IPS-NIHi11 (cell line): ENCODE data around the gene MYO15B.

Source experiments
- DNase-seq: peaks from one replicate; pipeline ENCODE4 v3.0.0; 2012; ENCODE audit warnings: mixed read lengths, low spot score

The MYO15B gene

GRCh38 chr17:75666959-75667790 lies 79.6 kb downstream of the MYO15B start, which contains the start of the genes RECQL5 and SAP30BP:
Gene RECQL5 (minus strand): TSS chr17:75667154. CDS start chr17:75666557, 597 bp downstream.
Gene SAP30BP (plus strand): TSS chr17:75667338. CDS start chr17:75667373, 35 bp downstream.
- peak; percentile 99 for DNase-seq

GRCh38 chr17:75667825-75668224 lies 80.2 kb downstream of the MYO15B start:
- DNase-seq, result no peak

DNA sequence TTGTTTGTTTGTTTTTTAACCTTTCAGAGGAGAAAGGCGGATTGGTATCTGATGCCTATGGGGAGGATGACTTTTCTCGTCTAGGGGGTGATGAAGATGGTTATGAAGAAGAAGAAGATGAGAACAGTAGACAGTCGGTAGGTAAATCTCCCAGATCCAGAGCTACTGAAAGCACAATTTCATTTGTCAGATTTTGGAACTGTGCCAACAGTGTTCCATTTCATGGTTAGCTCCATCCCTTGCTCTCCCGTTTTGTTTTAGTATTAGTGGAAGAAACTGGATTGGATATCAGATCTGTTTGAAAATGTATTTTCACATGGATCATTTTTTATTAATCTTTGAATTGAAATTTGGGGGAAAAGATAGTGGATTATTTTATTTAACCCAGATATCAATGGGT lies 80.9 kb downstream of the MYO15B start:
- no peak for DNase-seq

DNA sequence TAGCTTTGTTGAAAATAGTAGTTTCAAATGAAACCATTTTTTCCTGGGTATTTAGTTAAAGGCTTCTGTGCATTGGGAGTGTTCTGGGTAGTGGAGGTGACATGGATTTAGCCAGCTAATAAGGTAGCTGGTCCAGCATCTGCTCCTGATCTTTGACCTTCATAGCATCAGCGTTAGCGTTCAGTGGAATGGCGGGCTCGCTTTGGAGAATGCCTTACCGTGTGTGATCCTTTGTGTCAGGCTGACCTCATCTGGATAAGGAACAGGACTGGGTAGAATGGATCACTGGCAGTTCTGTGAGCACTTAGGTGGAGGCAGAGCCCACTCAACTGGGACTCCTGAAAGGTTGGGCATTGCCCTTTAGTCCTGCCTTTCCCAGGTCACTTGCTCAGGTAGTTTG lies 83.3 kb downstream of the MYO15B start:
- no peak for DNase-seq

DNA sequence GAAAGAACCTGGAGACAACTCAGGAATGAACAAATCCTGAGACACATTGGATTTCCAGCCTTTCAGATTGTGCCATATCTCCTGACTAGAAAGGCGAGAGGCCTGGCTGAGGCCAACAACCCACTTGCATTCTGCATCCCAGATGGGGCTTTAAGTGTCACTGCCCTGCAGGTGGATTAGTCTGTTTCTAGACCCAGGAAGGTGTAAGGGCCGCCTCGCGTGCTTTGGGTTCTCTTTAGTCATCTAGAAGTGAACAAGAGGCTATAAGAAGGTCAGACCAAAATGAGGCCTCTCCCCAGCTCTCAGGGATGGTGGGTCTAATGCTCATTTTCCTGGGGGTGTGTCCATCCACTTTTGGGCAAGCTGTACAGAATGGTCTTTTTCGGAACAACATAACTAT lies 84.4 kb downstream of the MYO15B start:
- DNase-seq, result no peak

DNA sequence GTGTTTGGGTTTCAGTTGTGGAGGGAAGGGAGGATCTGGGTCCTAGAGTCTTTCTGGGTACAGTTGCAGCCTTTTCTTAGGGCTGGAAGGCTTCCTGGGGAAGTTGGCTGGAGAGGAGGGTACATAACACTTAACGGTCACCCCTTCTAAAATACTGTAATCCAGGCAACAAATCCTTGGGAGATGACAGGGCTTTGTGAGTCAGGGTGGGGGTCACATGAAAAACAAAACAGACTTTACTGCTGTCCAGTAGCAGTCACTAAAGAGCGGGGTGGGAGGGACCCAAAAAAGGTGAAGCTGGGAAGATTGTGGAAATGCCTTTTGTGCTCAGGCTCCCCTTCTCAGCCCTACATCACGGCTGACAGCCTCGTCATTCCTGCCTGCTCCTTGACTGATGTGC lies 85.9 kb downstream of the MYO15B start:
- no peak for DNase-seq
